Measurements from ENCODE around the gene PHACTR1.
A peak's percentile ranks its signal among the peaks of the same experiment; 100 is the strongest.

PHACTR1 gene

GRCh38 chr6:13256266-13257001 lies 539.9 kb downstream of the PHACTR1 start:
- Histone ChIP-seq H3K9ac (ENCODE audit: low read length) (no peak overlapping the region), H3K79me2 (ENCODE audit: low read length) (no peaks in the 10 kb centered on the region), H3K36me3 (replicated peaks; ENCODE audit: low read depth, low read length) (no peaks in the 10 kb centered on the region), H4K20me1 (ENCODE audit: insufficient read depth, low read length) (no peaks in the 10 kb centered on the region), H3K27me3 (ENCODE audit: low read depth, low read length) (no peaks in the 10 kb centered on the region), H3K4me3 (ENCODE audit: low read length) (no peak overlapping the region), H3K4me1 (ENCODE audit: low read length) (peaks cover 42% of the 10 kb centered on the region), H3K9me3 (ENCODE audit: insufficient read depth, low read length) (no peaks in the 10 kb centered on the region), H3K4me2 (ENCODE audit: low read length) (peak overlapping the region; percentile 36), H2AFZ (ENCODE audit: low read depth, low read length) (no peak overlapping the region), H3K27ac (ENCODE audit: low read length) (no peak overlapping the region)
- TF ChIP-seq EZH2phosphoT487 (IDR thresholded peaks at IDR 0.05; ENCODE audit: low read depth) = no peak
- TF ChIP-seq CTCF (IDR thresholded peaks at IDR 0.05; ENCODE audit: low read depth, low read length) = no peak

DNA sequence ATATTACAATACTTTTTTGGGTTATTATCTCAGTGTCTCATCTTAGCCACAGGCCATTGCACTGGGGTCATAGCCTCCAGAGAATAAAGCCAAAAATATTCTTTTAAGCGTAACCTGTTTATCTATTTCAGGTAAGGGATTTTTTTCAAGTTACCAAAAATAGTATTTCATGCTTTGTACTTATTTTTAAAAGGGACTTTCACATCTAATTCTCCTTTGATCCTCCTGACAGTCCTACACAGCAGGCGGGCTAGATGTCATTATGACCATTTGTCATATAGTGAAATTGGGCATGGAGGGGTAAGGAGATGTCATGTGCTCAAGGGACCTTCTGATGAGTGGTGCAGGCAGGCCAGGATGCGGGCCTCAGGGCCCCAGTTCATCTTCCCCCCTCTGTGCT lies 542.8 kb downstream of the PHACTR1 start:
- Histone ChIP-seq H3K4me1 (ENCODE audit: low read length) (peaks cover 69% of the 10 kb centered on the region), H3K79me2 (ENCODE audit: low read length) (no peaks in the 10 kb centered on the region), H3K27me3 (ENCODE audit: low read depth, low read length) (no peaks in the 10 kb centered on the region), H3K9ac (ENCODE audit: low read length) (no peak overlapping the region), H2AFZ (ENCODE audit: low read depth, low read length) (no peak overlapping the region), H3K4me2 (ENCODE audit: low read length) (peak overlapping the region; percentile 40), H3K36me3 (replicated peaks; ENCODE audit: low read depth, low read length) (no peaks in the 10 kb centered on the region), H3K4me3 (ENCODE audit: low read length) (no peak overlapping the region), H3K27ac (ENCODE audit: low read length) (no peak overlapping the region), H4K20me1 (ENCODE audit: insufficient read depth, low read length) (no peaks in the 10 kb centered on the region), H3K9me3 (ENCODE audit: insufficient read depth, low read length) (no peaks in the 10 kb centered on the region)
- TF ChIP-seq EZH2phosphoT487 (IDR thresholded peaks at IDR 0.05; ENCODE audit: low read depth) (no peak), CTCF (IDR thresholded peaks at IDR 0.05; ENCODE audit: low read depth, low read length) (no peak)

GRCh38 chr6:13260101-13260598 lies 543.6 kb downstream of the PHACTR1 start:
- Histone ChIP-seq H4K20me1 (ENCODE audit: insufficient read depth, low read length) (no peaks in the 10 kb centered on the region), H3K27me3 (ENCODE audit: low read depth, low read length) (no peaks in the 10 kb centered on the region), H3K79me2 (ENCODE audit: low read length) (no peaks in the 10 kb centered on the region), H3K9me3 (ENCODE audit: insufficient read depth, low read length) (no peaks in the 10 kb centered on the region), H3K36me3 (replicated peaks; ENCODE audit: low read depth, low read length) (no peaks in the 10 kb centered on the region), H3K4me1 (ENCODE audit: low read length) (peaks cover 69% of the 10 kb centered on the region), H2AFZ (ENCODE audit: low read depth, low read length) (no peak overlapping the region), H3K27ac (ENCODE audit: low read length) (no peak overlapping the region), H3K9ac (ENCODE audit: low read length) (no peak overlapping the region), H3K4me2 (ENCODE audit: low read length) (0 out of 2 replicates have a peak overlapping the region, but pooled peaks have one; percentile 73), H3K4me3 (ENCODE audit: low read length) (no peak overlapping the region)
- TF ChIP-seq EZH2phosphoT487 (IDR thresholded peaks at IDR 0.05; ENCODE audit: low read depth) = no peak
- TF ChIP-seq CTCF (IDR thresholded peaks at IDR 0.05; ENCODE audit: low read depth, low read length) = no peak

DNA sequence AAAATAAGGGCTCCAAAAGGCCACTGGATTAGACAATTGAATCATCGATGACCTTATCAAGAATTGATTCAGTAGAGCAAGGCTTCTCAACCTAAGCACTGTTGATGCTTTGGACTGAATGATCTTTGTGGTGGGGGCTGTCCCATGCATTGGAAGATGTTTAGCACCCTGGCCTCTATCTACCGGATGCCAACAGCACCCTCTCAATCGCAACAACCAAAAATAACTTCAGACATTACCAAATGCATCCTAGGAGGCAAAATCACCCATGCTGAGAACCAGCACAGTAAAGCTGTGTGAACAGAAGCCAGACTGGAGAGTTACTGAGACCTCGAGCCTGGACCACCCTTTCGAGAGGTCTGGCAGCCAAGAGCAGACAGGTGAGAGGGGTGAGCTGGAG lies 544.3 kb downstream of the PHACTR1 start:
- TF ChIP-seq CTCF (IDR thresholded peaks at IDR 0.05; ENCODE audit: low read depth, low read length) (no peak), EZH2phosphoT487 (IDR thresholded peaks at IDR 0.05; ENCODE audit: low read depth) (no peak)
- no peaks in the 10 kb centered on the region for H3K79me2 ChIP-seq (ENCODE audit: low read length)
- H3K36me3 ChIP-seq (replicated peaks; ENCODE audit: low read depth, low read length) = no peaks in the 10 kb centered on the region
- no peak overlapping the region for H2AFZ ChIP-seq (ENCODE audit: low read depth, low read length)
- H3K27ac ChIP-seq (ENCODE audit: low read length) = peak overlapping the region; percentile 69
- H4K20me1 ChIP-seq (ENCODE audit: insufficient read depth, low read length) = no peaks in the 10 kb centered on the region
- peak overlapping the region; percentile 53; the same call in 1 of the 2 replicates for H3K4me3 ChIP-seq (ENCODE audit: low read length)
- H3K4me2 ChIP-seq (ENCODE audit: low read length) = peak overlapping the region; percentile 73
- peaks cover 69% of the 10 kb centered on the region for H3K4me1 ChIP-seq (ENCODE audit: low read length)
- H3K9ac ChIP-seq (ENCODE audit: low read length) = no peak overlapping the region
- H3K27me3 ChIP-seq (ENCODE audit: low read depth, low read length) = no peaks in the 10 kb centered on the region; the same call in 1 of the 2 replicates
- H3K9me3 ChIP-seq (ENCODE audit: insufficient read depth, low read length) = no peaks in the 10 kb centered on the region

Data from OCI-LY3 (cell line).